Heart left ventricle (tissue), 16 donors: ENCODE data around the gene PPT2. TPM values are rescaled to one million over a fixed set of nuclear protein-coding genes. Genes with fewer than 3 reads are reported as not detected.

ENCODE experiments used
- ATAC-seq, 4 donors: fragments of 200-7000 bp; cut with Tn5 transposase; one replicate each; pipeline ENCODE4 v1.9.1; 2020 to 2022; ENCODE audit warnings: moderate library complexity in 4 of 4, mild to moderate bottlenecking in 3 of 4, moderate number of reproducible peaks in 1 of 4
- DNase-seq, 5 donors: peaks; one replicate each; pipeline ENCODE4 v3.0.0-alpha.2; 2020
- H3K27ac ChIP-seq, 12 donors: fragments of 200-600 bp; sonication (generic) in 4 of 12; one replicate each; pipeline versions ENCODE4 v1.5.0 to v1.8.0; 2016 to 2022; ENCODE audit warnings: mild to moderate bottlenecking in 2 of 12
- H3K27me3 ChIP-seq, 9 donors: fragments of 200-600 bp; sonication (generic) in 2 of 9; one replicate each; pipeline versions ENCODE4 v1.5.1 to v1.8.0; 2016 to 2022; ENCODE audit warnings: mild to moderate bottlenecking in 3 of 9
- H3K36me3 ChIP-seq, 9 donors: fragments of 200-600 bp; sonication (generic) in 2 of 9; one replicate each; pipeline versions ENCODE4 v1.5.0 to v1.8.0; 2018 to 2022; ENCODE audit warnings: mild to moderate bottlenecking in 2 of 9
- H3K4me1 ChIP-seq, 12 donors: fragments of 200-600 bp; sonication (generic) in 4 of 12; one replicate each; pipeline versions ENCODE4 v1.5.0 to v1.8.0; 2016 to 2022; ENCODE audit warnings: mild to moderate bottlenecking in 3 of 12
- H3K4me3 ChIP-seq, 12 donors: fragments of 200-600 bp; sonication (generic) in 4 of 12; one replicate each; pipeline versions ENCODE4 v1.5.0 to v1.8.0; 2017 to 2022; ENCODE audit warnings: mild to moderate bottlenecking in 9 of 12, moderate library complexity in 4 of 12
- H3K9me3 ChIP-seq, 12 donors: fragments of 200-600 bp; sonication (generic) in 4 of 12; one replicate each; pipeline versions ENCODE4 v1.5.0 to v1.8.0; 2016 to 2022; ENCODE audit warnings: mild to moderate bottlenecking in 1 of 12
- POLR2A ChIP-seq, 2 donors: fragments of 450-650 bp; IDR thresholded peaks; one replicate each; pipeline ENCODE4 v1.6.1; 2017; ENCODE audit warnings: antibody characterized with exemption in 2 of 2, mild to moderate bottlenecking in 2 of 2, moderate library complexity in 2 of 2
- WGBS, 4 donors: extraction: QIAGEN DNeasy Blood & Tissue Kit in 2 of 4; methylation state at CpG; one replicate each; pipeline versions ENCODE4 v1.1.5 to v1.1.7; 2013 to 2018; 5-methylcytosine and 5-hydroxymethylcytosine counted together
- intact Hi-C, 10 donors: fragments of 100-400 bp; cut with DNase I; formaldehyde crosslinking; loops; one replicate each; pipeline versions ENCODE4 v1.11.1 to v1.14.2; 2022
- polyA plus RNA-seq, 2 donors: library from polyadenylated mRNA; stranded (reverse); fragments of 200-250 nt; gene quantifications; one replicate each; pipeline ENCODE4 v1.2.3, GENCODE V29; 2013
- total RNA-seq, 9 donors: library from RNA; depleted of rRNA in 2 of 9; stranded (reverse); fragments of >200 nt in 2 of 9; fragmentation: NEBNext Ultra II Directional in 3 of 9; extraction: Animal tissue kit (Norgen Biotek cat#: 25700) in 3 of 9; gene quantifications; one replicate each; pipeline versions ENCODE4 v1.1.0 to v1.2.4, GENCODE V29; 2016 to 2023
- TF ChIP-seq, protein P1 (sequence below), 12 donors: fragments of 200-600 bp; sonication (generic) in 4 of 12; IDR thresholded peaks; one replicate each; pipeline versions ENCODE4 v1.5.0 to v1.8.0; 2018 to 2022; ENCODE audit warnings: antibody characterized with exemption in 12 of 12, mild to moderate bottlenecking in 5 of 12
- donor health status: ischemic (EF 13 %, LVEDD 7.1; RV severe dilation, severe dysfunction).
- donor health status: healthy with polysubstance abuse.
- donor health status: DM: no; HTN: yes; CAD: no.
- donor health status: DM: no; HTN: no; CAD: no.
- donor health status: ischemic (EF 25% LVEDD 6.9; RV normal size, moderate dysfunction).
- donor health status: ischemic (EF 25% LVEDD 5.7; RV mildly dilated, moderate dysfunction).
- donor health status: healthy.
- donor health status: DM: yes; HTN: yes; CAD: no.
- donor health status: ischemic (EF 35%, LVEDD 5.7; RV mildly dilated, moderate dysfunction).
- donor health status: nonischemic (EF 11% LVEDD 7.7; RV severe dilation, severe dysfunction).
- donor health status: DM: yes; HTN: yes; CAD: no.
- donor health status: PGD.
- donor health status: ischemic (EF 29% LVEDD 5.4; RV normal size, mild dysfunction).
- donor health status: nonischemic (EF 23%, LVEDD 6.1; RV moderate dilation, normal function).

PPT2 gene
- total and polyA plus RNA-seq, 11 donors = 13.1 to 34.0 (median 21.6) TPM

- intact Hi-C loops = loop anchor here in 2 of 10 donors (10.0 kb wide), 2 partner anchors 73 to 113 kb away; no protein-coding TSS in a partner anchor
- no peak overlapping the region for H3K27ac ChIP-seq
- peaks cover 6 to 23% (median 13%) of the 10 kb centered on the region in 12 donors for H3K4me1 ChIP-seq
- H3K4me3 ChIP-seq = no peak overlapping the region
- no peaks in the 10 kb centered on the region for H3K9me3 ChIP-seq
- ATAC-seq (no peak), DNase-seq (no peak)
- peaks cover 0 to 4% (median 0%) of the 10 kb centered on the region in 9 donors for H3K27me3 ChIP-seq
- TF ChIP-seq, protein P1, sequence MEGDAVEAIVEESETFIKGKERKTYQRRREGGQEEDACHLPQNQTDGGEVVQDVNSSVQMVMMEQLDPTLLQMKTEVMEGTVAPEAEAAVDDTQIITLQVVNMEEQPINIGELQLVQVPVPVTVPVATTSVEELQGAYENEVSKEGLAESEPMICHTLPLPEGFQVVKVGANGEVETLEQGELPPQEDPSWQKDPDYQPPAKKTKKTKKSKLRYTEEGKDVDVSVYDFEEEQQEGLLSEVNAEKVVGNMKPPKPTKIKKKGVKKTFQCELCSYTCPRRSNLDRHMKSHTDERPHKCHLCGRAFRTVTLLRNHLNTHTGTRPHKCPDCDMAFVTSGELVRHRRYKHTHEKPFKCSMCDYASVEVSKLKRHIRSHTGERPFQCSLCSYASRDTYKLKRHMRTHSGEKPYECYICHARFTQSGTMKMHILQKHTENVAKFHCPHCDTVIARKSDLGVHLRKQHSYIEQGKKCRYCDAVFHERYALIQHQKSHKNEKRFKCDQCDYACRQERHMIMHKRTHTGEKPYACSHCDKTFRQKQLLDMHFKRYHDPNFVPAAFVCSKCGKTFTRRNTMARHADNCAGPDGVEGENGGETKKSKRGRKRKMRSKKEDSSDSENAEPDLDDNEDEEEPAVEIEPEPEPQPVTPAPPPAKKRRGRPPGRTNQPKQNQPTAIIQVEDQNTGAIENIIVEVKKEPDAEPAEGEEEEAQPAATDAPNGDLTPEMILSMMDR (IDR thresholded peaks at IDR 0.05) = no peak
- no peak for TF ChIP-seq POLR2A (IDR thresholded peaks at IDR 0.05)
- peaks cover 0 to 70% (median 54%) of the 10 kb centered on the region in 9 donors for H3K36me3 ChIP-seq
These were observed 4.1 kb downstream of the PPT2 start for GRCh38 chr6:32158052-32158451.

DNA sequence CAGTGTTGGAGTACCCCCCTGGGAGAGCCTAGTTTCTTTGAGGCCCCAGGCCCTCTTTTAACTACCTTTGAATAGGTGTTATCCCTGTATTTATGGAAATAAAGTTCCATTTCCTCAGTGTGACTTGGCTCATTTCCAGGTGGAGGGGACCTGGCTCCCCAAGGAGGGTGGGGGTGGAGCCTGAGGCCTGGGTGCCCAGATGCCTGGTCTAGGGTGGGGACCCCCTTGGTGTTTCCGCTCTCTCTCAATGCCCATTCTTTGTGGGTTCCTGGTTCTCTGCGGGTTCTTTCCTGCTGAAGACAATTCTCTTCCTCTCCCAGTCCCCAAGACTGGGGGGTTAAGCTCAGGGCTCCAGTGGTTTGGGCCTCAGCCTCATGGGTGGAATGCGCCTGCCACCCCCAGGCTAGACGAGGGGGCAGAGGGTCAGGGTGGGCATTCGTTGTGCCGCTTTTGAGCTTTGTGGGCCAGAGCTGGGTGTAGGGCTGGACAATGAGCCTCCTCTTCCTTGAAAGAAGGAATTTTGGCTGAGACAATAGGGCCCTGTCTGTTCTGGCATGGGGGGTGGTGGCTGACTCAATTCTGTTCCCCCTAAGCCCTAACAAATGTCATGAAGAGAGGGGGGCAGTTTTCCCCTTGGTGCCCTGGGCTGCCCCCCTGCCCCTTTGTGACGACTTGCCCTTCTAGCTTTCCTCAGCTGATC is 9.8 kb downstream of the PPT2 start:
- ATAC-seq = peak in 3 of 4 donors; percentile 29 to 59 (median 40)
- TF ChIP-seq POLR2A (IDR thresholded peaks at IDR 0.05) = no peak
- TF ChIP-seq, protein P1 (IDR thresholded peaks at IDR 0.05) = peak in 1 of 12 donors; percentile 8
- intact Hi-C loops = no loop called here
- no peaks in the 10 kb centered on the region for H3K4me1 ChIP-seq
- peak overlapping the region in 11 of 12 donors; percentile 12 to 81 (median 60) for H3K27ac ChIP-seq
- peaks cover 0 to 85% (median 53%) of the 10 kb centered on the region in 9 donors for H3K36me3 ChIP-seq
- H3K4me3 ChIP-seq = no peak overlapping the region
- no peaks in the 10 kb centered on the region for H3K9me3 ChIP-seq
- WGBS, 4 donors = 84 to 93% (median 87%) methylated on average over 7 of the region's 7 CpGs
- no peaks in the 10 kb centered on the region for H3K27me3 ChIP-seq
- DNase-seq = no peak

DNA sequence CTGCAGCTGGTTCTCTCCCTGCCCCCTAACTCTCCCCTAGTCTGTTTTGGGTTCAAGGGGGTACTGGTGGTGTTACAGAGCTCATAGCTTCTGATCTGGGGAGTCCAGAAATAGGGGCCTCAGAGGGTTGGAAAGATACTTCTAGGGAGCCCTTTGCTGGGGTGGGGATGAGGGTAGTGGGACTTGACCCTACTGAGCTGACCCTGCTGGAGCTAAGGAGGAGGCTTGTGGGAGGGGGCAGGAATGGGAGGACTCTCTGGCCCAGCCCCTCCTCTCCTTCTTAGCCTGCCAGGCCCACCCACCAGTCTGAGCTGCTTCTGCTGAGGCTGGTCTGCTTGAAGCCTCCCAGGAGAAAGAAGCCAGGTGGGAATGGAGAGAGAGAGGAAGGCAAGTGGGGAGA is 10.4 kb downstream of the PPT2 start, which contains the start of gene EGFL8:
EGFL8 (plus strand) TSS at position 301 of the 400 bp plus-strand sequence. CDS start 1,571 bp downstream, outside the sequence.
- Histone ChIP-seq H3K4me1 (no peaks in the 10 kb centered on the region), H3K27me3 (no peaks in the 10 kb centered on the region), H3K36me3 (peaks cover 0 to 83% (median 55%) of the 10 kb centered on the region in 9 donors), H3K4me3 (no peak within 1 kb of the TSS), H3K9me3 (no peaks in the 10 kb centered on the region), H3K27ac (peak within 1 kb of the TSS in 11 of 12 donors; percentile 12 to 81 (median 60))
- DNase-seq (no peak), ATAC-seq (no peak)
- intact Hi-C loops = no loop called here
- TF ChIP-seq, protein P1 (IDR thresholded peaks at IDR 0.05) = no peak
- TF ChIP-seq POLR2A (IDR thresholded peaks at IDR 0.05) = no peak

GRCh38 chr6:32166411-32167061 is 12.6 kb downstream of the PPT2 start:
- DNase-seq (peak in 1 of 5 donors; percentile 65), ATAC-seq (no peak)
- TF ChIP-seq, protein P1 (IDR thresholded peaks at IDR 0.05) = no peak
- no peak for TF ChIP-seq POLR2A (IDR thresholded peaks at IDR 0.05)
- H3K4me1 ChIP-seq = no peaks in the 10 kb centered on the region
- H3K27me3 ChIP-seq = no peaks in the 10 kb centered on the region
- H3K4me3 ChIP-seq = no peak overlapping the region
- H3K9me3 ChIP-seq = no peaks in the 10 kb centered on the region
- peak overlapping the region in 1 of 12 donors; percentile 15 for H3K27ac ChIP-seq
- peaks cover 0 to 86% (median 67%) of the 10 kb centered on the region in 9 donors for H3K36me3 ChIP-seq
- WGBS, 4 donors = 77 to 90% (median 82%) methylated on average over 30 of the region's 30 CpGs
- intact Hi-C loops = loop anchor here in 1 of 10 donors (5.0 kb wide), 1 partner anchor 44 kb away; no protein-coding TSS in a partner anchor
